H1 (cell line): ENCODE measurements around the gene METRN. TPM values are rescaled to one million over a fixed set of nuclear protein-coding genes. Genes with fewer than 3 reads are reported as not detected.

Experiments
- polyA plus RNA-seq, 7 experiments: library from polyadenylated mRNA; depleted of rRNA in 3 of 7; stranded (reverse) in 5 of 7; unstranded in 2 of 7; fragments of >200 nt in 5 of 7; fragments of 200-250 nt in 2 of 7; gene quantifications; 1 replicate in 5 of 7; 2 replicates in 1 of 7; 4 replicates in 1 of 7; pipeline versions ENCODE4 v1.2.1 to v1.2.3, GENCODE V29; 2011 to 2013; ENCODE audit warnings: missing spikeins in 2 of 7, mixed read lengths in 2 of 7
- total RNA-seq: library from RNA; stranded (reverse); fragmentation: NEBNext Ultra II Directional; extraction: Animal tissue kit (Norgen Biotek cat#: 25700); gene quantifications from 2 replicates; pipeline ENCODE4 v1.2.1, GENCODE V29; 2021
- TF ChIP-seq, protein P1 (sequence below): fragments of 300-600 bp; sonication (generic); IDR thresholded peaks from 2 replicates; pipeline ENCODE4 v1.7.1; 2012; ENCODE audit warnings: low read length, moderate library complexity, mild to moderate bottlenecking, inconsistent platforms; ENCODE audit not compliant: insufficient replicate concordance

METRN gene
- total and polyA plus RNA-seq, 2 of the 8 experiments (the other 6 are each of a cell fraction or from before 2014, with no cell fraction given): 18.7 to 25.8 TPM

DNA sequence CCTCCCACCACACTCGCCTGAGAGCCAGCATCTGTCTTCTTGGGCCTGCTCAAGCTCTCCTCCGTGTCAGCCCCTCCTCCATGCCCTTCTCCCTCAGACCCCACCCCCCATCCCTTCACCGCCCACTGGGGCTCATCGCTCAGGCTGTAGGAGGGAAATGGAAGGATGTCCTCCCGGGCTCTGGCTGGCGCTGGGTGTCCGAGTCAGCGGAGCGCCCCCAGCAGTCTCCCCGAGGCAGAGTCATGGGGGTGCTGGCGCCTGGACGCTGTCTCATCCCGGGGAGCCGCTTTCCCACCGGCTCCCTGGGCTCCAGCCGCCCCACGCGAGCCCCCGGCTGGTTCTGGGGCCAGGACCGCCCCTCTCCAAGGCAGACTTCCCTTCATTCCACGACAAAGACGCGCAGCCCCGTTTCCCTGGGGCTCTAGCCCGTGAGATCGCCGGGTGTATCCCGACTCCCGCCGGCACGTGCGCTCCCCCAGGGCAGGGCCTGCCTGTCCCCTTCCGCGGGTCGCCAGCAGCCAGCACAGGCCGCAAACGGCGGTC lies 5.6 kb downstream of the METRN start (continued):
- TF ChIP-seq, protein P1, sequence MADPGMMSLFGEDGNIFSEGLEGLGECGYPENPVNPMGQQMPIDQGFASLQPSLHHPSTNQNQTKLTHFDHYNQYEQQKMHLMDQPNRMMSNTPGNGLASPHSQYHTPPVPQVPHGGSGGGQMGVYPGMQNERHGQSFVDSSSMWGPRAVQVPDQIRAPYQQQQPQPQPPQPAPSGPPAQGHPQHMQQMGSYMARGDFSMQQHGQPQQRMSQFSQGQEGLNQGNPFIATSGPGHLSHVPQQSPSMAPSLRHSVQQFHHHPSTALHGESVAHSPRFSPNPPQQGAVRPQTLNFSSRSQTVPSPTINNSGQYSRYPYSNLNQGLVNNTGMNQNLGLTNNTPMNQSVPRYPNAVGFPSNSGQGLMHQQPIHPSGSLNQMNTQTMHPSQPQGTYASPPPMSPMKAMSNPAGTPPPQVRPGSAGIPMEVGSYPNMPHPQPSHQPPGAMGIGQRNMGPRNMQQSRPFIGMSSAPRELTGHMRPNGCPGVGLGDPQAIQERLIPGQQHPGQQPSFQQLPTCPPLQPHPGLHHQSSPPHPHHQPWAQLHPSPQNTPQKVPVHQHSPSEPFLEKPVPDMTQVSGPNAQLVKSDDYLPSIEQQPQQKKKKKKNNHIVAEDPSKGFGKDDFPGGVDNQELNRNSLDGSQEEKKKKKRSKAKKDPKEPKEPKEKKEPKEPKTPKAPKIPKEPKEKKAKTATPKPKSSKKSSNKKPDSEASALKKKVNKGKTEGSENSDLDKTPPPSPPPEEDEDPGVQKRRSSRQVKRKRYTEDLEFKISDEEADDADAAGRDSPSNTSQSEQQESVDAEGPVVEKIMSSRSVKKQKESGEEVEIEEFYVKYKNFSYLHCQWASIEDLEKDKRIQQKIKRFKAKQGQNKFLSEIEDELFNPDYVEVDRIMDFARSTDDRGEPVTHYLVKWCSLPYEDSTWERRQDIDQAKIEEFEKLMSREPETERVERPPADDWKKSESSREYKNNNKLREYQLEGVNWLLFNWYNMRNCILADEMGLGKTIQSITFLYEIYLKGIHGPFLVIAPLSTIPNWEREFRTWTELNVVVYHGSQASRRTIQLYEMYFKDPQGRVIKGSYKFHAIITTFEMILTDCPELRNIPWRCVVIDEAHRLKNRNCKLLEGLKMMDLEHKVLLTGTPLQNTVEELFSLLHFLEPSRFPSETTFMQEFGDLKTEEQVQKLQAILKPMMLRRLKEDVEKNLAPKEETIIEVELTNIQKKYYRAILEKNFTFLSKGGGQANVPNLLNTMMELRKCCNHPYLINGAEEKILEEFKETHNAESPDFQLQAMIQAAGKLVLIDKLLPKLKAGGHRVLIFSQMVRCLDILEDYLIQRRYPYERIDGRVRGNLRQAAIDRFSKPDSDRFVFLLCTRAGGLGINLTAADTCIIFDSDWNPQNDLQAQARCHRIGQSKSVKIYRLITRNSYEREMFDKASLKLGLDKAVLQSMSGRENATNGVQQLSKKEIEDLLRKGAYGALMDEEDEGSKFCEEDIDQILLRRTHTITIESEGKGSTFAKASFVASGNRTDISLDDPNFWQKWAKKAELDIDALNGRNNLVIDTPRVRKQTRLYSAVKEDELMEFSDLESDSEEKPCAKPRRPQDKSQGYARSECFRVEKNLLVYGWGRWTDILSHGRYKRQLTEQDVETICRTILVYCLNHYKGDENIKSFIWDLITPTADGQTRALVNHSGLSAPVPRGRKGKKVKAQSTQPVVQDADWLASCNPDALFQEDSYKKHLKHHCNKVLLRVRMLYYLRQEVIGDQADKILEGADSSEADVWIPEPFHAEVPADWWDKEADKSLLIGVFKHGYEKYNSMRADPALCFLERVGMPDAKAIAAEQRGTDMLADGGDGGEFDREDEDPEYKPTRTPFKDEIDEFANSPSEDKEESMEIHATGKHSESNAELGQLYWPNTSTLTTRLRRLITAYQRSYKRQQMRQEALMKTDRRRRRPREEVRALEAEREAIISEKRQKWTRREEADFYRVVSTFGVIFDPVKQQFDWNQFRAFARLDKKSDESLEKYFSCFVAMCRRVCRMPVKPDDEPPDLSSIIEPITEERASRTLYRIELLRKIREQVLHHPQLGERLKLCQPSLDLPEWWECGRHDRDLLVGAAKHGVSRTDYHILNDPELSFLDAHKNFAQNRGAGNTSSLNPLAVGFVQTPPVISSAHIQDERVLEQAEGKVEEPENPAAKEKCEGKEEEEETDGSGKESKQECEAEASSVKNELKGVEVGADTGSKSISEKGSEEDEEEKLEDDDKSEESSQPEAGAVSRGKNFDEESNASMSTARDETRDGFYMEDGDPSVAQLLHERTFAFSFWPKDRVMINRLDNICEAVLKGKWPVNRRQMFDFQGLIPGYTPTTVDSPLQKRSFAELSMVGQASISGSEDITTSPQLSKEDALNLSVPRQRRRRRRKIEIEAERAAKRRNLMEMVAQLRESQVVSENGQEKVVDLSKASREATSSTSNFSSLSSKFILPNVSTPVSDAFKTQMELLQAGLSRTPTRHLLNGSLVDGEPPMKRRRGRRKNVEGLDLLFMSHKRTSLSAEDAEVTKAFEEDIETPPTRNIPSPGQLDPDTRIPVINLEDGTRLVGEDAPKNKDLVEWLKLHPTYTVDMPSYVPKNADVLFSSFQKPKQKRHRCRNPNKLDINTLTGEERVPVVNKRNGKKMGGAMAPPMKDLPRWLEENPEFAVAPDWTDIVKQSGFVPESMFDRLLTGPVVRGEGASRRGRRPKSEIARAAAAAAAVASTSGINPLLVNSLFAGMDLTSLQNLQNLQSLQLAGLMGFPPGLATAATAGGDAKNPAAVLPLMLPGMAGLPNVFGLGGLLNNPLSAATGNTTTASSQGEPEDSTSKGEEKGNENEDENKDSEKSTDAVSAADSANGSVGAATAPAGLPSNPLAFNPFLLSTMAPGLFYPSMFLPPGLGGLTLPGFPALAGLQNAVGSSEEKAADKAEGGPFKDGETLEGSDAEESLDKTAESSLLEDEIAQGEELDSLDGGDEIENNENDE: no peak
